HG02678 (cell line): ENCODE results near the gene ROR2.

Experiments
- ATAC-seq: cut with Tn5 transposase; IDR thresholded peaks from one replicate; pipeline ENCODE4 v1.9.1; 2021; ENCODE audit warnings: mild to moderate bottlenecking, moderate library complexity; ENCODE audit not compliant: unreplicated experiment

ROR2 gene

DNA sequence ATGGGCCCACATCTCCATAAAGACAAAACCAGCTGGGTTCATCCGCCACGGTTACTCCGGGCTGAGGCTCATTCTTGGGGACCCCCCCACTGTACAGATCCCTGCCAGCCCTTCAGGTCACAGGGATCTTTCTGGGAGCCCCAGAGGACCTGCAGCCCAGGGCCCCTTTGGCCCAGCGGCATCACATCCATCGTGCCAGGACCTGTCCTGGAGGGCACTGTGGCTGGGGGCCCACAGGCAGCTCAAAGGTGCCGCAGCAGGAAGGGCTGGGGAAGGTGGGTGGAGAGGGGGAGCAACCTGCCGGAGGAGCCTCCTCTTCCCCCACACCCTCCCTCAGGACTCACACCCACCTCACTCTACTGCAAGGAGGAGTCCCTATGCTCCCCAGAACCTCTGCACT lies 252.8 kb downstream of the ROR2 start:
- ATAC-seq = no peak

DNA sequence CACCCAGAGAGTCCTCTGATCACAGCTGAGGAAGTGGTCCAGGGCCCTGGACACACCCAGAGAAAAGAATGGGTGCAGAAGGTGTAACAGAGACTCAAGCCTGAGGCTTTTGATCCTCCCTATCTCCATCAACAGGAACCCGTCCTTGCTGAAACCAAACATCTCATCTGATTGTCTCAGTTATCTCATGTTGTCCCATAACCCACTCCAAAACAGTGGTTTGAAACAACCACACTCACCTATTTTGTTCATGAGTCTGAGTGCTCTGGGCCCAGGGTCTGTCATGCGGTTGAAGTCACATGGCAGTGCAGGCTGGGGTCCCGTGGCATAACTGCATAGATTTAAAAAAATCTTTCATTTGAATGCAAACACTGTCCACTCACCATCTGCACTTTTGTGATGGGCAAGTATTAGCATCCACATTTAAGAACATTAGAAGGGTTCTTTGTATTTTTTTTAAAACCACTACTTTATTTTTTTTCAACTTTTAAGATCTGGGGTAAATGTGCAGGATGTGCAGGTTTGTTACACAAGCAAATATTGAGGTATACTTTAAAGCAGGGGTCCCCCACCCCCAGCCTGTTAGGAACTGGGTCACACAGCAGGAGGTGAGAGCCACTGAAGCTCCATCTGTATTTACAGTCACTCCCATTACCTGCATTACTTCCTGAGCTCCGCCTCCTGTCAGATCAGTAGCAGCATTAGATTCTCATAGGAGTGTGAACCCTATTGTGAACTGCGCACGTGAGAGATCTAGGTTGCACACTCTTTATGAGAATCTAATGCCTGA lies 255.8 kb downstream of the ROR2 start:
- ATAC-seq = no peak

DNA sequence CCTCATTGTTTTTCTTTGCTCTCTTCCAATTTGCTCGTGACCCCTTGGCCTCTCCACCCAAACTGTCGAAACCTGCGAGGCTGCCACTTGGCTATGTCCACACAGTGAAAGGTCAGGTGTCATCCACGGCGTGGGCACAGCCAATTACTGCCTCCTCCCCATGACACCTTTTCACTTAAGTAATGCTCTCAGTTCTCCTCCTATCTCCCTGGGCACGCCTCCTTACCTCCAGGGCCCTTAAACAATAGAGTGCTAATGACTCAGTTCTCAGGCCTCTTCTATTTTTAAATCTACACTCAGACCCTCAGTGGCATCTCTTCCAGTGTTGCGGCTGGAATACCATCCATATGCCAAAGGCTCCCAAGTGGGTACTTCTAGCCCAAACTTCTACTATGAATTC lies 256.8 kb downstream of the ROR2 start:
- no peak for ATAC-seq

DNA sequence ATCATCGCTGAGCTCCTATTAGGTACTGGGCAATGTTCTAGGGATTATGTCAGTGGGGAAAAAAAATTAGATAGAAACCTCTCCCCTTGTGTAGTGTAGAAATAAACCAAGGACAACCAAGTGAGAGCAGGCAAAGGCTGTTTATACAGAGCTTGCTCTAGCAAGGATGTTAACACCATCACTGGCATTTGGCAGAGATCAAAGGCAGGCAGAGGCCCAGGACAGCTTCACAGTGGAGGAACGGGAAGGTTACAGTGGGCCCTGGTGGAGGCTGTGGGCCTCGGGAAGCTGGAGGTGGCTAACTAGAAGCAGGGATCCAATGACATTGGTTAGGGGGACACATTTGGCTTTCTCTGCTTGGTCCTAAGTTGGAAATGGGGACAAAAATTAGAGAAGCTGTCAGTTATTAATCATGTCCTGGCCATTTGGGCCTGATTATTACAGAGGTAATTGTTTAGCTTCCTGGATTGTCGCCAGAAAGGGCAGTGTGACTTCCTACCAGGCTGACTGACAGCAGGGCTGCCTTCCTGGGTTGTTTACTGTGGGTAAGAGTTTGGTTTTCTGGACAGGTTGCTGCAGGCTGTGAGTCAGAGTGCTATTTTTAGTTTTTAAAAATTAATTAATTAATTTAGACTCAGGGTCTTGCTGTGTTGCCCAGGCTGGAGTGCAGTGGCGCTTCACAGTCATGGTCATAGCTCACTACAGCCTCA lies 259.3 kb downstream of the ROR2 start:
- ATAC-seq = no peak

DNA sequence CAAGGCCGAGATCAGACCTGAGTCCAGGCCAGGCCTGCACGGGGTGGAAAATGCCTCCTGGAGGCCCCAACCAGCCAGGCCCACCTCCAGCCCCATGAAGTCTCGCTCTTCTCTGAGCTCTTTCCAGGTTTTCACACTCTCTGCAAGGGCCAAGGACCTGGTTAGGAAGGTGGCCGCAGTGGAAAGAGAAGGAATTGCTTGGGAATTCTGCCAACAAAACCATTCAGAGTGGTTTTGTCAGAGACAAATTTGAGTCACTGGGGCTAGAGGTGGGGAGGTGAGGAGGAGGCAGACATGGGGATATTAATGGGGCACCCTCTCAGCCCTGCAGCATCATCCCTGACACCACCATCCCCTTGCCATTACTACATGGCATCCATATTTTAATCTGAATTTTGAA lies 261.0 kb downstream of the ROR2 start:
- ATAC-seq = no peak

DNA sequence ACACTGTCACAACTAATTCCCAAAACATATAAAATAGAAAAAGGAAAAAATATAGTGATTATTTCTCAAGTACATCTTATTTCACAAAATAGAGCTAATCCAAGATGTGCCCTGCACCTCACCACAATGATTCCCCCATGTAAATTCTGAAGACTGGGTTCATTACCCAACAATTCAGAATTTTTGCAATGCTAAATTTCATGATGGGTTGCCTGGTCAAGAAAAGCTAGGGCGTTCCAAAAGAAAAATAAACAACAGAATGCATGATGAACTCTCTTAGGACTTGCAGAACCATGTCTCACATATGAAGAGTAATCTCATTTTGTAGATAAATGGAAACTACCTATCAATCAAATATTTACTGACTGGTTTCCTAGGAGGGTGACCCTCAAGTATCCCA lies 266.8 kb downstream of the ROR2 start:
- no peak for ATAC-seq

DNA sequence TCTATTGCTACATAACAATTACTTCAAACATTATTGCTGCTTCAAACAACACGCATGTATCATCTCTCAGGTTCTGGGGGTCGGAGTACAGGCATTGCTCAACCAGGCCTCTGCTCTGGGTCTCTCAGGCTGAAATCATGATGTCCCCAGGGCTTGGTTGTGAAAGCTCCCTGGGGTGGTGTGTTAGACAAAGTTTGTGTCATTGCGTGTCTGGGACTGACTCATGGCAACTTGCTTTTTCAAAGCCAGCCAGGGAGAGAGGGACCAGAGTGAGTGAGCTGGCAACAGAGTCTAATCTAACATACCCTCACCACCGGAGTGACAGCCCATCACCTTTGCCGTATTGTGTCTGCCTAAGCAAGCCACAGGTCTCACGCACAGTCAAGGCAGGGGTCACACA lies 267.2 kb downstream of the ROR2 start:
- ATAC-seq = no peak

DNA sequence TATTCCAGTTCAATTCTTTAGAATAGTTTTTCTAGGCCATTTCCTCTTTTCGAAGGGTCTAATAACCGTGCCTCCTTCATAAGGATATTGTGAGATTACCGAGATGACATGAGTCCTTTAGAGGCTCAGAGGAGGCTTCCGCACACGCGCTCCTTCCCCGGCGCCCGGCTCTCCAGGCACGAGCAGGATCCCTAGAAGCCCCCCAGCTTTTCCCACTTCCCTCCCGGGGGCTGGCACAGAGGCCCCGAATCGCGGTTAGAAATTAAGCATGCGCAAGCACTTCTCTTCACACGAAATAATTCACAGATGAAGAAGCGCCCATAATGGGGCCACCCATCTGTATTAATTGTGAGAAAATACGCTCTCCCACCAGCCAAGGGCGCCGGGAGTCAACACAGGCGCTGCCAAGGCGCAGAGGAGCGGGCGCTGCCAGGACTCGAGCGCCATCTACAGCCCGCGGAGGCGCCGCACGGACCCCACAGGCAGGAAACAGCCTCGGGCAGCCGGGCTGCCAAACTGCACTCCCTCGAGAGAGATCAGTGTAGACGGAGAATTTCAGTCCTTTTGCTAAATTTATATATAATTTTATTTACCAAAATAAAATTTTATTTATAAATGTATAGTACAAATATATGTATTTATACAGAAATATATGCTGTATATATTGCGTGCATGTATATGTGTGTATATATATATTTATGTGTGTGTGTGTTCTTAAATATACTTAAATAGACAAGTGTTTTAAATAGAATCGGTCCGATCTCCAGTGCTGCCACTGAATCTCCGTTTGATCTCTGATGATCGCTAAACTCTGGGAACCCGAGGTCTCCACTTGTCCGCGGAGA lies 268.3 kb downstream of the ROR2 start:
- peak; percentile 81 for ATAC-seq

DNA sequence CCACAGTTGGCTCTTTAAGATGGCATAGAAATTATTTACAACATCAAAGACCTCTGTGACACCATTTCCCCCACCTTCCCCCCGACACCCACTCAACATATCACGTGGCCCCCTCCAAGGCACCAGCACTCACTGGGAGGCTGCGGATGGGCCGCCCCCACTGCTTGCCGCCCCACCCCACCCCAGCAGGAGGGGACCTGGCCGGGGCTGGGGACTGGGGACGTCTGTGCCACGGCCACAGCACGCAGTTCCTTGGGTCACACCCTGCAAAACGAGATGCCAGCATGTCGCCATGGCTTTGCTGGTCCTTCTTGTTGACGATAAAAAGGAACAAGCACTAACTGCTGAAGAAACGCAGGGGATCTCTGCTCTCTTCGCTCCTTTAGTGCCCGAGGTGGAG lies 269.0 kb downstream of the ROR2 start:
- ATAC-seq = no peak

DNA sequence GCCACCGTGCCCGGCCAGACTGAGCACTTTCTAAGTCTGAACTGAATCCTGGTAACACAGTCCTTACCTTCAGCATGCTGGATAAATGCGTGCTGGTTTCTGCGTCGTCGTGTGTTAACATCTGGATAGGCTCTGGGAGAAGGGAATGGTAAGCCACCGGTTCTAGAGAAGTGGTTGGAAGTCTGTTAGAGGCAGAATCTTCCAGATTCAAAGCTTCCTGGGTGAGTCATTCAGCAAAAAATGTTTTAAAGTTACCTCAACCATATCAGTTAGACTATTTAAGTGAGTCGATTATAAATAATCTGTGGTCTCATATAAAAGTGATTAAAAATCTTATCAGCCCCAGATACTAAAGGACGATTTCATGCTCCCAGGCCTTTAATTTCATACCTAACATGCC lies 269.9 kb downstream of the ROR2 start:
- no peak for ATAC-seq

DNA sequence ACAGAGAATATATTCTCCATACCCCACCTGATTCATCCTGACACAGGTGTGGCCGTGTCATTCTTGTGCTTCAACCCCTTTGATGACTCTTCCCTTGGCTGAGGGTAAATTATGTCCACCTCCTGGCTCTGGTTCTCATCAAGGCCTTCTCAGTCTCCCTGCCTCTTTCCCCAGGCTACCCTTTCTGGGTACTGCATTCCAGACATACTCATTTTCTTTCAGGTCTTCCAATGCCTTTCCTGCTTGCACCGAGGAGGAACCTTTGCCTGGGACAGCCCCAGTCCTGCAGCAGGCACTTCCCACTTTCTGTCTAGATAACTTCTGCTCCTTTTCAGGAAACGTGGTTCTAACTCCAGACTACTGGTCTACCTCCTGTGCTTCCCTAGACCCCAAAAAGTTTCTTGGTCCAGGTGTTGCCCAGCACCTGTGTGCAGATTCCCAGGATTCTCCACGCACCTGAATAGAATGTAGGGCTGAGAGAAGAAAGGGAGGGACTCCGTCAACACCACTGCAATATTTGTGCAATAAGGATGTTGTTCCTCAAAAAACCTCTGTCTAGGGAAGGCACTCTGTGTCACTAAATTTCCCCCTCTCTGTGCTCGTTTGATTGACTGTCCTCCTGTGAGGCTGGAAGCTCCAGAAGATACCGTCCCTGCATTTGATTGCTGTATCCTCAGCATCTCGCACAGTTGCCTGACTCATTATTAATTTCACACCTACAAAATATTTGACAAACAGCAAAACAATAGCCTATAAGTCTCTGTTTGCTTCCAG lies 271.0 kb downstream of the ROR2 start:
- ATAC-seq = no peak

DNA sequence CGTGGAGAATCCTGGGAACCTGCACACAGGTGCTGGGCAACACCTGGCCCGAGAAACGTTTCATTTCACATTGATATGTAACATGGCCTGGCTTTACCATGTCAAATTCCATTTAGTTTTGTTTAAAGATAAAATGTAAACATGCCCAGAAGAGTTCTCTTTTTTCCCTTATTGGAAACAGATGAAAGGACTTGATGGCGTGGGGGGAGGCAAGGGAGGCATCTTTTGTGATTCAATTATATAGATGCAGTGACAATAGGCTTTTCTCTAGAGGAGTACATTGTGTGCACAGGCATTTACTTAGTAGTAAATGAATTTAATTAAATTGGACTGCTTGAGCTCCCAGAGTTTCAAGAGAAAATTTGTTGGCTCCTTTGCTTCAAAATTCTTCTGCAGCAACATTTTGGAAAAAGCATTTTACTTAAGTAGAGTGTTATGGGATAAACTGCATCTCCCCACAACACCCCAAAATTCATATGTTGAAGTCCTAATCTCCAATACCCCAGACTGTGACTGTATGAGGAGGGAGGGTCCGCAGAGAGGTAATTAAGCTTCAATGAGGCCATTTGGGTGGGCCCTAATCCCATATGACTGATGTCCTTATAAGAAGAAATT lies 272.1 kb downstream of the ROR2 start:
- no peak for ATAC-seq

DNA sequence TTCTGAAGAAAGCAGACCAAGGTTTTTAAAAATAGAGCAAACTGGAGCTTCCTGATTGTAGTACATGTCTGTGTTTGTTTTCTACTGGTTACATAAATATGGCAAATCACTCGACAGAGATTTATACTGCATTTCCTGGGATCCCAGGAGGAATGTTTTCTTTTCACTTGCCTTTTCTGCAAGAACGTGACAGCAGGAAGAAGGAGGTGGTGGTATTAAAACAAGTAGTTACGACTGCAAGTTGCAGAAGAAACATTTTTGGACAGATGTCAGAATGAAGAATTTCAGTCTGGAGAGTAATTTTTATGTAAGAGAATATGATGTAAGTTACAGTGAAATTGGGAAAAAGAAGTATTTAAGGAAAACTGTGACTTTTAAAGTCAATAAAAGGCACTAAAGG lies 272.7 kb downstream of the ROR2 start:
- ATAC-seq = no peak

DNA sequence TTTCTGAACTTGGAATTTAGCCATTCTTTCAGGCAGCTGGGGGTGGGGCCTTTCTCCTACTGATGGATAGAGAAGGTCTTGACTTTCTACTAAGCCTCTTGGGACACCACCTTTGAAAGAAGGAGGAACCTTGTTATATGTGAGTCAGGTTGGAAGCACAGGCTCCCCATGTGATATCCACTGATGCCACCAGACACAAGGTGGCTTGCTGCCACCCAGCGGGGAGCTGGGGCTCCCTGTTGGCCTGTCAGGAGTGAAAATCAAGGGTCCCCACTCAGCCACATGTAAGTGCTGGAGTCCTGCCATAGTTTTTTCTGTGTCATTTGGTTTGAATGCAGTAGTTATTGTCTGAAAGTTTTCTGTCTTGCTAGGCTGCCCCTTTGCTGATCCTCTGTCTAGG lies 274.0 kb downstream of the ROR2 start:
- no peak for ATAC-seq

DNA sequence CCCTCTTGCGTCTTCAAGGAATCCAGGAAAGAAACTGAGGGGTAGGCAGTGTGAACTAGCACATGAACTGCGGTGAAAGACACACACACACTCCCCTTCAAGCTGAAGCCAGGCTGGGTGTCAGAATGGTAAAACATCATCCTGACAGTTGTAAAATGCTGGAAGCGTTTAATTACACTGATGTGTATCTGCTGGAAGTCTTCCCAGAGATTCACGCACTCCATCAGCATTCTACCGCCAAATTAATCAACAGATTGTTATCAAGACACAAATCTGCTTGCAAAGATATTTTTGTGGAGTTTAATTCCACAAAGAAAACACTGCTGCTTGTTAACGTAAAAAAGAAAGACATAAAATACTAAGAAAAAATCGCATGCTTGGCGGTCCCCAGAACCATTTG lies 285.4 kb downstream of the ROR2 start:
- ATAC-seq = no peak

DNA sequence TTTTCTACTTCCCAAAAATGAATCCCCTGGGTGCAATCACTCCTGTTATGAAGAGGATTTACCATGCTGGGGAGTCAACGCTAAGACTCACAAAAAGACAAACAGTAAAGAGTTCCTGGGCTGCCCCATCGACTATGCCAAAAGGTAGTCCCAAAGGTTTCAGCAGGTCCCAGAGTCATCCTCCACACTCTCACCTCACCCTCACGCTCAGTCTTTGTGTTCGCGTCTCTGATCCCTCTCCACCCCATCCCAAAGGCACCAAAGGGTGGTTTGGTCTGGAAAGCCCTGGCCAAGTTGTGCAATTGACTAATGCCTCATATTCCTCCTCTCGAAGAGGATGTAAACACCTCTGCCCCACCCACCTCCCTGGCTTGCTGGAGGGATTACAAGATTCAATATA lies 286.2 kb downstream of the ROR2 start:
- no peak for ATAC-seq

DNA sequence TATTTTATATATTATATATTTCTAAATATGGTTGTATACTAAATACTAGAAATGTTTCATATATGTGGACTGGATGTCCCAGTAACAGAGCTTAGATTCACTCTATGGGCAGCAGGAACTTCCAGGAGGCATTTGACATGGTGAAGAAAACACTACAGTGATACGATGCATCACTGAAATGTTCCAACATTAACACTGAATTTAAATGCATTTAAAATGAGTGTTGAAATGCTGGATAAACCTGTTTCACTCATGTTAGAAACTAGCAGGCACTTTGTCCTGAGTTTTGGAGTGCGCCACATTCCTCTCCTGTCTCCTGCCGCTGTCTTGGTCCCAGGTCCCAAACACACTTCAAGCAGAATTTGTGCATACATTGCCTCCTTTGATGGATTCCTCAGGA lies 288.6 kb downstream of the ROR2 start:
- no peak for ATAC-seq

DNA sequence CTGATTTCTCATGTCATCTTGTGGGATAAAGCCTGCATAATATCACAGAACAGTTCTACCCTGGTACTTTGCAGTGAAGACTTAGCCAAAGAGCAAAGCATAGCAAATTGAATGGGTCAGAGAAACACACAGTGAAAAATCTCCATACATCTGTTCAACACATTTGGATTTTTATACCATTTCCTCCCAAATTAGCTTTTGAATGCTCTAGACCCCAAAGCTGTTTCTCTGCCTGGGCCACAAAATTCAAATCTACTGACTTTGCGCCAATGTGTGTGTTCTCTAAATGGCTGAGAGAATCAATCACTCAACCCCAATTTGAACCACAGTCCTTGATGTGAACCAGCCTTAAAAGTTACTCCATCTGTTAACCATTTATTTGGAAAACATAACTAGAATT lies 289.5 kb downstream of the ROR2 start:
- no peak for ATAC-seq

DNA sequence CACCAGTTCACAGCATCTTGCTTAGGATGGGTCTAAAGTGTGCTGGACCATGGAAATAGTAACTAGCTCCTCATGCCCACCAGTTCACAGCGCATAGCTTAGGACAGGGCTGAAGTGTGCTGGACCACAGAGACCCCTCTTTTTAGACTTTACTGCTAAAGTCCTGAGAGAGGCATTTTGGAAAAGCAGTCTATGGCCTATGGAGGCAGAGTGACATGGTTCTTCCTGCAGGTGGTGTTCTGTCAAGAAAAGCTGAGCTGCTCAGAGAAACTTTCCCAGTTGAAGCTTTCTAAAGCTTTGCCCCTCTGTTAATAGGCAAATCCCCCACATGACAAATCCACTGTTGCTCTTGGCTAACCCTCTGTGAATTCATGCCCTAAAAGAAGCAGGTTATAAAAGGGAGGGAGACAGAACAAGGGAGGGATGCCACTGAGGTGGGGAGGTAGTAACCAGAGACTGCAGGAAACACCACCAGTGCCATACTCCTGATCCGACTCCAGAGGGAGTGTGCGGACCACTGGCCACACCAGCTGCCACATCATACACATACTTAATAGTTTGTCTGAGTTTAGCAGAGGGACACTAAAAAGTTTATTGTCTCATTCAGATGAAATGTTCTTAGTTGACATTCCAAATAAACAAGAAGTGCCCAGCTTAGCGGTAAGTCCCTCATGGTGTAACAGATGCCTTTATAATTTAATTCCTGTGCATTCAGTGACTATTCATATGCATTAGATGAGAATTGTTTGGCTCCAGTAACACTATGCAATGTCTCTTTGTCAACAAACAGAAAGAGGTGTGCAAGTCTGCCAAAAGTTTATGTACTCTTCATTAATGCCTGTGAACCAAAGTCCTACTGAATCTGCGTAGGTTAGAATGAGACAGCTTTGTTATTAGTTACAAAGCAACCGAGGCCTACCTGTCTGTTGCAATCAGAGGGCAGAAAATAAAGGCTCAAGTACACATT lies 290.2 kb downstream of the ROR2 start:
- ATAC-seq = no peak
